Smooth muscle cell (in vitro differentiated cells): ENCODE results near the gene COL28A1. TPM values are rescaled to one million over a fixed set of nuclear protein-coding genes. Genes with fewer than 3 reads are reported as not detected.
A peak's percentile ranks its signal among the peaks of the same experiment; 100 is the strongest.
"Not testable (repeated sequence)": the region's sequence is repeated elsewhere in the genome, so short reads cannot be mapped to it uniquely, and the experiment has no call there.

ENCODE experiments used
- DNase-seq: peaks from one replicate; lab custom pipeline; 2025; ENCODE audit not compliant: unreplicated experiment; lab: John Stamatoyannopoulos, UW
- H2AFZ ChIP-seq: fragments of 200-600 bp; sonication (generic); 2 replicates; pipeline ENCODE4 v1.6.0; 2016; ENCODE audit warnings: antibody characterized with exemption, low read depth, mild to moderate bottlenecking
- H3F3A ChIP-seq: fragments of 200-600 bp; sonication (generic); 2 replicates; pipeline ENCODE4 v1.6.0; 2017; ENCODE audit warnings: antibody characterized with exemption, low read depth
- H3K27ac ChIP-seq: fragments of 200-600 bp; sonication (generic); 2 replicates; pipeline ENCODE4 v1.5.1; 2016; ENCODE audit warnings: low read depth, mild to moderate bottlenecking
- H3K27me3 ChIP-seq: fragments of 200-600 bp; sonication (generic); 2 replicates; pipeline ENCODE4 v1.6.1; 2016; ENCODE audit warnings: low read depth, mild to moderate bottlenecking
- H3K36me3 ChIP-seq: fragments of 200-600 bp; sonication (generic); 2 replicates; pipeline ENCODE4 v1.5.1; 2016; ENCODE audit warnings: low read depth
- H3K4me1 ChIP-seq: fragments of 200-600 bp; sonication (generic); 2 replicates; pipeline ENCODE4 v1.5.1; 2016; ENCODE audit warnings: low read depth
- H3K4me2 ChIP-seq: fragments of 200-600 bp; sonication (generic); 2 replicates; pipeline ENCODE4 v1.6.0; 2016; ENCODE audit warnings: mild to moderate bottlenecking
- H3K4me3 ChIP-seq: fragments of 200-600 bp; sonication (generic); 2 replicates; pipeline ENCODE4 v1.5.1; 2016; ENCODE audit warnings: mild to moderate bottlenecking
- H3K79me2 ChIP-seq: fragments of 200-600 bp; sonication (generic); 2 replicates; pipeline ENCODE4 v1.6.0; 2016; ENCODE audit warnings: low read depth, mild to moderate bottlenecking
- H3K9ac ChIP-seq: fragments of 200-600 bp; sonication (generic); 2 replicates; pipeline ENCODE4 v1.6.0; 2016; ENCODE audit warnings: low read depth
- H3K9me3 ChIP-seq: fragments of 200-600 bp; sonication (generic); replicated peaks from 2 replicates; pipeline ENCODE4 v1.5.1; 2016; ENCODE audit warnings: low read depth
- H4K20me1 ChIP-seq: fragments of 200-600 bp; sonication (generic); 2 replicates; pipeline ENCODE4 v1.6.0; 2016; ENCODE audit warnings: low read depth
- CTCF ChIP-seq: fragments of 200-600 bp; sonication (generic); IDR thresholded peaks from 2 replicates; pipeline ENCODE4 v1.5.1; 2017; ENCODE audit warnings: borderline replicate concordance, mild to moderate bottlenecking, antibody characterized with exemption; ENCODE audit not compliant: insufficient read depth, poor library complexity, severe bottlenecking
- WGBS: methylation state at CpG from one replicate; pipeline ENCODE4 v1.1.7; 2016; ENCODE audit warnings: low lambda C conversion rate; 5-methylcytosine and 5-hydroxymethylcytosine counted together
- polyA plus RNA-seq: library from polyadenylated mRNA; unstranded; fragments of >200 nt; fragmentation: Nextera tagmentation; extraction: Ambion mirVana; gene quantifications from 2 replicates; pipeline ENCODE4 v1.2.1, GENCODE V29; 2016
- total RNA-seq: library from RNA; depleted of rRNA; stranded (reverse); fragments of >200 nt; gene quantifications from 2 replicates; pipeline ENCODE4 v1.2.3, GENCODE V29; 2014

COL28A1 gene
- total and polyA plus RNA-seq, 2 experiments from 2014 or later = 0.13 TPM; not detected in 1

- peaks cover 7% of the 10 kb centered on the region for H3K27me3 ChIP-seq
- H3K27ac ChIP-seq = peak overlapping the region; percentile 13
- 70% methylated on average over 3 of the region's 3 CpGs for WGBS
- peak overlapping the region; percentile 16 for H3K4me2 ChIP-seq
- no peaks in the 10 kb centered on the region for H4K20me1 ChIP-seq
- no peaks in the 10 kb centered on the region for H3F3A ChIP-seq
- no peak overlapping the region for H2AFZ ChIP-seq
- no peak for TF ChIP-seq CTCF
- H3K4me1 ChIP-seq = no peaks in the 10 kb centered on the region
- H3K4me3 ChIP-seq = peak overlapping the region; percentile 27
- no peak for DNase-seq
- H3K36me3 ChIP-seq = no peaks in the 10 kb centered on the region
- H3K9ac ChIP-seq = no peak overlapping the region
- peaks cover 5% of the 10 kb centered on the region for H3K9me3 ChIP-seq
- no peaks in the 10 kb centered on the region for H3K79me2 ChIP-seq
Observed at GRCh38 chr7:7408001-7408770, 127.5 kb downstream of the COL28A1 start.

- no peaks in the 10 kb centered on the region for H3F3A ChIP-seq
- no peak overlapping the region for H3K9ac ChIP-seq
- no peak overlapping the region for H3K27ac ChIP-seq
- DNase-seq = no peak
- H3K79me2 ChIP-seq = no peaks in the 10 kb centered on the region
- H3K36me3 ChIP-seq = no peaks in the 10 kb centered on the region
- H3K4me1 ChIP-seq = no peaks in the 10 kb centered on the region
- no peak overlapping the region for H3K4me3 ChIP-seq
- H4K20me1 ChIP-seq = no peaks in the 10 kb centered on the region
- no peak overlapping the region for H3K4me2 ChIP-seq
- H3K9me3 ChIP-seq = peaks cover 5% of the 10 kb centered on the region
- H2AFZ ChIP-seq = no peak overlapping the region
- TF ChIP-seq CTCF = no peak
- no peaks in the 10 kb centered on the region for H3K27me3 ChIP-seq
Observed at GRCh38 chr7:7405461-7405860, 130.2 kb downstream of the COL28A1 start.

GRCh38 chr7:7399707-7400106 is 136.0 kb downstream of the COL28A1 start:
- no peaks in the 10 kb centered on the region for H4K20me1 ChIP-seq
- no peaks in the 10 kb centered on the region for H3K79me2 ChIP-seq
- no peak overlapping the region for H2AFZ ChIP-seq
- TF ChIP-seq CTCF = no peak
- H3K36me3 ChIP-seq = no peaks in the 10 kb centered on the region
- H3K4me2 ChIP-seq = no peak overlapping the region
- H3K27me3 ChIP-seq = no peaks in the 10 kb centered on the region
- no peak overlapping the region for H3K27ac ChIP-seq
- DNase-seq = no peak
- H3K9ac ChIP-seq = no peak overlapping the region
- no peaks in the 10 kb centered on the region for H3F3A ChIP-seq
- 84% methylated on average over 2 of the region's 2 CpGs for WGBS
- no peaks in the 10 kb centered on the region for H3K9me3 ChIP-seq
- no peak overlapping the region for H3K4me3 ChIP-seq
- H3K4me1 ChIP-seq = no peaks in the 10 kb centered on the region

GRCh38 chr7:7395785-7396184 is 139.9 kb downstream of the COL28A1 start:
- Histone ChIP-seq H3K27me3 (no peaks in the 10 kb centered on the region), H3K9me3 (no peaks in the 10 kb centered on the region), H3K4me2 (no peak overlapping the region), H3K4me1 (no peaks in the 10 kb centered on the region), H3K27ac (no peak overlapping the region), H3K36me3 (no peaks in the 10 kb centered on the region), H3F3A (no peaks in the 10 kb centered on the region), H3K79me2 (no peaks in the 10 kb centered on the region), H3K9ac (no peak overlapping the region), H2AFZ (no peak overlapping the region), H4K20me1 (no peaks in the 10 kb centered on the region), H3K4me3 (no peak overlapping the region)
- TF ChIP-seq CTCF = no peak
- no peak for DNase-seq
- 90% methylated on average over 4 of the region's 4 CpGs for WGBS

- not testable (repeated sequence) for H3K4me1 ChIP-seq, H3K9me3 ChIP-seq, H3K36me3 ChIP-seq, DNase-seq, H3K27me3 ChIP-seq, H3K9ac ChIP-seq, H3K79me2 ChIP-seq, H3F3A ChIP-seq, H3K4me2 ChIP-seq, H3K27ac ChIP-seq, H4K20me1 ChIP-seq, H3K4me3 ChIP-seq, H2AFZ ChIP-seq
- WGBS = 93% methylated on average over 4 of the region's 4 CpGs
Observed at GRCh38 chr7:7388164-7388563, 147.5 kb downstream of the COL28A1 start.
